Psoas muscle (tissue), 8 donors: ENCODE data around the gene CDX2. TPM values are rescaled to one million over a fixed set of nuclear protein-coding genes. Genes with fewer than 3 reads are reported as not detected.

Experiments used
- ATAC-seq, 4 donors: fragments of 200-7000 bp; cut with Tn5 transposase; one replicate each; pipeline ENCODE4 v1.9.1; 2020; ENCODE audit warnings: moderate library complexity in 3 of 4, mild to moderate bottlenecking in 2 of 4
- DNase-seq, 2 donors: peaks; one replicate each; pipeline ENCODE4 v3.0.0-alpha.2; 2020
- H3K27ac ChIP-seq: fragments of 200-600 bp; one replicate; pipeline ENCODE4 v1.8.0; 2022
- H3K27me3 ChIP-seq, 3 donors: fragments of 200-600 bp in 1 of 3; one replicate each; pipeline versions ENCODE4 v1.6.1 to v1.8.0; 2013 to 2022; ENCODE audit warnings: low read length in 2 of 3, mild to moderate bottlenecking in 2 of 3, moderate library complexity in 1 of 3; ENCODE audit not compliant: insufficient read depth in 3 of 3
- H3K36me3 ChIP-seq, 2 donors: fragments of 200-600 bp in 1 of 2; one replicate each; pipeline versions ENCODE4 v1.6.1 to v1.8.0; 2013 to 2022; ENCODE audit warnings: low read depth in 1 of 2, mild to moderate bottlenecking in 1 of 2, moderate library complexity in 1 of 2; ENCODE audit not compliant: insufficient read depth in 1 of 2
- H3K4me1 ChIP-seq: fragments of 200-600 bp; one replicate; pipeline ENCODE4 v1.8.0; 2022
- H3K4me3 ChIP-seq: fragments of 200-600 bp; one replicate; pipeline ENCODE4 v1.8.0; 2022; ENCODE audit warnings: mild to moderate bottlenecking
- H3K9me3 ChIP-seq: fragments of 200-600 bp; one replicate; pipeline ENCODE4 v1.8.0; 2022
- WGBS, 3 donors: extraction: QIAGEN DNeasy Blood & Tissue Kit; methylation state at CpG; one replicate each; pipeline versions ENCODE4 v1.1.6 to v1.1.7; 2013; 5-methylcytosine and 5-hydroxymethylcytosine counted together
- intact Hi-C, 2 donors: fragments of 100-400 bp; cut with DNase I; formaldehyde crosslinking; loops; one replicate each; pipeline versions ENCODE4 v1.11.0 to v1.14.2; 2022
- polyA plus RNA-seq, 3 donors: library from polyadenylated mRNA; stranded (reverse); fragments of 200-250 nt; gene quantifications; one replicate each; pipeline ENCODE4 v1.2.3, GENCODE V29; 2013
- total RNA-seq, 4 donors: library from RNA; stranded (reverse); fragmentation: NEBNext Ultra II Directional in 2 of 4; extraction: Animal tissue kit (Norgen Biotek cat#: 25700) in 2 of 4; gene quantifications; one replicate each; pipeline versions ENCODE4 v1.2.1 to v1.2.4, GENCODE V29; 2021 to 2023
- TF ChIP-seq, protein P1 (sequence below): fragments of 200-600 bp; IDR thresholded peaks from one replicate; pipeline ENCODE4 v1.8.0; 2022; ENCODE audit warnings: antibody characterized with exemption
- donor health status: healthy with polysubstance abuse.
- donor health status: DM: no; HTN: no; CAD: no; lungs with moderate emphysema.
- donor health status: Bipolar disorder and iron deficiency.
- donor health status: healthy.
- donor health status: DM: yes; HTN: yes; CAD: no.
- donor health status: DM: no; HTN: no; CAD: no.
- donor health status: DM: no; HTN: no; CAD: no.
- donor health status: DM: yes; HTN: yes; CAD: no.

CDX2 gene
- total and polyA plus RNA-seq, 7 donors, result 0.03 TPM; not detected in 6

DNA sequence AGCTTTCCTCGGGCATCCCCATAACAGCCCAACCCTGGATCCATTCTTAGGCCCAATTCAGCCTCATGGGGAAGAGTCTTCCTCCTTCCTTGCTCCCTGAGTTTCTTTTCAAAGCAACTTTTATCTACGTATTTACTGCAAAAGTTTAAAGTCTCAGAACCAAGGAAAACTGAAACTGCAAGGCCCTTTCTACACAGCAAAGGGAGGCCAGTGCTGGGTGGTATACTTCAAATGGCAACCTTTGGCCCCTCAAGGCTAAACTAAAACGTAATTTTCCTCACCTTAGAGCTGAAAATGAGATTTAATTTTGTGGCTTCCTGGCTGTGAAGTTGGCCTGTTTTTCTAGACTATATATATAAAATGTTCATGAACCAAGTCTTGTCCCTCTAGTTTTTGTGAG, 5.6 kb downstream of the CDX2 start:
- Histone ChIP-seq H3K4me1 (peaks cover 11% of the 10 kb centered on the region), H3K27me3 (peaks cover 0 to 88% (median 48%) of the 10 kb centered on the region in 3 donors), H3K9me3 (no peaks in the 10 kb centered on the region), H3K4me3 (no peak overlapping the region), H3K27ac (no peak overlapping the region), H3K36me3 (no peaks in the 10 kb centered on the region)
- TF ChIP-seq, protein P1, sequence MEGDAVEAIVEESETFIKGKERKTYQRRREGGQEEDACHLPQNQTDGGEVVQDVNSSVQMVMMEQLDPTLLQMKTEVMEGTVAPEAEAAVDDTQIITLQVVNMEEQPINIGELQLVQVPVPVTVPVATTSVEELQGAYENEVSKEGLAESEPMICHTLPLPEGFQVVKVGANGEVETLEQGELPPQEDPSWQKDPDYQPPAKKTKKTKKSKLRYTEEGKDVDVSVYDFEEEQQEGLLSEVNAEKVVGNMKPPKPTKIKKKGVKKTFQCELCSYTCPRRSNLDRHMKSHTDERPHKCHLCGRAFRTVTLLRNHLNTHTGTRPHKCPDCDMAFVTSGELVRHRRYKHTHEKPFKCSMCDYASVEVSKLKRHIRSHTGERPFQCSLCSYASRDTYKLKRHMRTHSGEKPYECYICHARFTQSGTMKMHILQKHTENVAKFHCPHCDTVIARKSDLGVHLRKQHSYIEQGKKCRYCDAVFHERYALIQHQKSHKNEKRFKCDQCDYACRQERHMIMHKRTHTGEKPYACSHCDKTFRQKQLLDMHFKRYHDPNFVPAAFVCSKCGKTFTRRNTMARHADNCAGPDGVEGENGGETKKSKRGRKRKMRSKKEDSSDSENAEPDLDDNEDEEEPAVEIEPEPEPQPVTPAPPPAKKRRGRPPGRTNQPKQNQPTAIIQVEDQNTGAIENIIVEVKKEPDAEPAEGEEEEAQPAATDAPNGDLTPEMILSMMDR, result no peak
- no peak for ATAC-seq
- 71 to 91% (median 73%) methylated on average over 3 of the region's 3 CpGs for WGBS, 3 donors
- intact Hi-C loops, result no loop called here
- DNase-seq, result no peak

DNA sequence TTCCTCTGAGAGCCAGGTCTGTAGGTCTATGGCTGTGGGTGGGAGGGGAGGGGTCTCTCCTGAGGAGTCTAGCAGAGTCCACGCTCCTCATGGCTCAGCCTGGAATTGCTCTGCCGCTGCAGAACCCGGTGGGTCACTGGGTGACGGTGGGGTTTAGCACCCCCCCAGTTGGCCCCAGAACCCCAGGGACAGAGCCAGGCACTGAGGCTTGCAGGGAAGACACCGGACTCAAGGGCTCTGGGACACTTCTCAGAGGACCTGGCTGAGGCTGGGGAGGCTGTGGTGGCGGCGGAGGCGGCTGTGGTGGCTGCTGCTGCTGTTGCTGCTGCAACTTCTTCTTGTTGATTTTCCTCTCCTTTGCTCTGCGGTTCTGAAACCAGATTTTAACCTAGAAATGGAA, 6.1 kb downstream of the CDX2 start:
- Histone ChIP-seq H3K4me1 (peaks cover 6% of the 10 kb centered on the region), H3K27me3 (peaks cover 0 to 88% (median 43%) of the 10 kb centered on the region in 3 donors), H3K27ac (no peak overlapping the region), H3K36me3 (no peaks in the 10 kb centered on the region), H3K9me3 (no peaks in the 10 kb centered on the region), H3K4me3 (no peak overlapping the region)
- WGBS, 3 donors, result 68 to 78% (median 71%) methylated on average over 9 of the region's 9 CpGs
- ATAC-seq, result no peak
- intact Hi-C loops, result no loop called here
- DNase-seq, result no peak
- TF ChIP-seq, protein P1, result no peak

DNA sequence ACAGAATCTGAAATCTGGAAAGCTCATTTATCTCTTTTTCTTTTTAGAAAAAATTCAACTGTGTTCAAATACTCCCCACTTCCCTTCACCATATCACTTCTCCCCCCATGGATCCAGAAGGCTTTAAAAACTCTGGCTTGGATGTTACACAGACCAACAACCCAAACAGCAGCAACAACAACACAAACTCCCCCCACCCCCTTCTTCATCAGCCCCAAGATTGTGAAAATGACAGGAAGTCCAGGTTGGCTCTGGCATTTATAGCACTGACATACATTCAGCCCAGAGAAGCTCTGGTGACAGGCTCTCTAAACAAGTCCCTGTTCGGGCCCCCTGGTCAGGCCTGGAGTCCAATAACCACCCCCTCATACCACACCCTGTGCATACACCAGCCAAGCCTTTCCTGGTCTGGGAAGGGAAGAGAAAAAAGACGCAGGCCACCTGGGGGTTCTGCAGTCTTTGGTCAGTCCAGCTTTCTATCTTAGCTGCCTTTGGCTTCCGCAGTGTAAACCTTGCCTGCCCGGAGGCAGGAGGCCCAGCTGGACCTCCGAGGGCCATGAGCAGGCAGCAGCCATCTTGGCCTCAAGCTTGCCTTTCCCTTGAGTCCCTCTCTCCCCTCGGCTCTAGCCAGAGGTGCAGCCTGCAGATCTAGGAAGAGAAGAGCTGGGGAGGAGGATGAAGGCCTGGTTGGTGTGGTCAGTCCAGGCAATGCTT, 6.8 kb downstream of the CDX2 start:
- H3K27me3 ChIP-seq, result peaks cover 0 to 88% (median 37%) of the 10 kb centered on the region in 3 donors
- intact Hi-C loops, result no loop called here
- TF ChIP-seq, protein P1, result no peak
- peaks cover 4% of the 10 kb centered on the region for H3K4me1 ChIP-seq
- no peak overlapping the region for H3K27ac ChIP-seq
- no peaks in the 10 kb centered on the region for H3K9me3 ChIP-seq
- H3K36me3 ChIP-seq, result no peaks in the 10 kb centered on the region
- ATAC-seq (no peak), DNase-seq (no peak)
- WGBS, 3 donors, result 54 to 63% (median 59%) methylated on average over 6 of the region's 6 CpGs
- H3K4me3 ChIP-seq, result no peak overlapping the region

DNA sequence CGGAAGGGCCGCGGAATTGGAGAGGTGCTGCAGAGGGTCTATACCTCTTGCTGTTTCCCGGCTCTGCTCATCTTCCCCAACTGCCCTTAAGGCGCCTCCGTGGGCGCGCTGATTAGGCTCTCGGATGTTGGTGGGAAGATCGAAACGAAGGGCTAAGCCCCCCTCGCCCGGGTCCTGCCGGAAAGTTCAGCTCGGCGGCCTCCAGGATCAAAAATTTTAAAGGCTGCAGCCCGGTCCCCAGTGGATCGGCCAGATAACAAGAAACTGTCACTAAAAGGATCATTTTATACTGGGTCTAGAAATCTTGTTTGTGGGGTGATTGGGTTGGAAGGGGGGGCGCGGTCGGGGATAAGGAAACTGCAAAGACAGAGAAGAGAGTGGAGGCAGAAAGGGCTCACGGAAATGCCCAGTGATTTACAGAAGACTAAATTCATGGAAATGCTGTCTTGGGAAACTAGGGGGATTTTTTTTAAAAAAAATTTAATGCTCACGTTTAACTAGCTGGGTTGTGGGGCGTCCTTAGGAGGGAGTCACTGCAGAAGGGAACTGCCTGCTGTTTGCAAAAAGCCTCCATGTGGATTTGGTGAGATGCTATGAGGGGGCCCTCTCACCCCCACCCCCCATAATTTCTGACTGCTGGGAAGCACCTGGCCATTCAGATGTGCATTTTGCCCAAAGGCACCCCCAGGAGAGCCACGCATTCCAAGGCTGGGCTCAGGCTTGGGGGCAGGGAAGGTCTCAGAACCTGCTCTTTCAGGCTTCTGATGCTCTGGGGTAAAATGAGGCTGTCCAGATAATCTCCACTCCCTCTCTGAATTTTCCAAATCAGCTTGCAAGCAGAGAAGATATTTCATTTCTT, 7.7 kb downstream of the CDX2 start:
- H3K27me3 ChIP-seq, result peaks cover 0 to 87% (median 32%) of the 10 kb centered on the region in 3 donors
- intact Hi-C loops, result no loop called here
- peak in 1 of 4 donors; percentile 22 for ATAC-seq
- no peak overlapping the region for H3K27ac ChIP-seq
- peaks cover 4% of the 10 kb centered on the region for H3K4me1 ChIP-seq
- WGBS, 3 donors, result 17 to 22% (median 19%) methylated on average over 25 of the region's 25 CpGs
- no peak for DNase-seq
- TF ChIP-seq, protein P1, result no peak
- peak overlapping the region; percentile 56 for H3K4me3 ChIP-seq
- H3K9me3 ChIP-seq, result no peaks in the 10 kb centered on the region
- H3K36me3 ChIP-seq, result no peaks in the 10 kb centered on the region
